ENCODE data around the gene TKTL1.
"Not testable (repeated sequence)": the region's sequence is repeated elsewhere in the genome, so short reads cannot be mapped to it uniquely, and the experiment has no call there.

The TKTL1 gene, protein sequence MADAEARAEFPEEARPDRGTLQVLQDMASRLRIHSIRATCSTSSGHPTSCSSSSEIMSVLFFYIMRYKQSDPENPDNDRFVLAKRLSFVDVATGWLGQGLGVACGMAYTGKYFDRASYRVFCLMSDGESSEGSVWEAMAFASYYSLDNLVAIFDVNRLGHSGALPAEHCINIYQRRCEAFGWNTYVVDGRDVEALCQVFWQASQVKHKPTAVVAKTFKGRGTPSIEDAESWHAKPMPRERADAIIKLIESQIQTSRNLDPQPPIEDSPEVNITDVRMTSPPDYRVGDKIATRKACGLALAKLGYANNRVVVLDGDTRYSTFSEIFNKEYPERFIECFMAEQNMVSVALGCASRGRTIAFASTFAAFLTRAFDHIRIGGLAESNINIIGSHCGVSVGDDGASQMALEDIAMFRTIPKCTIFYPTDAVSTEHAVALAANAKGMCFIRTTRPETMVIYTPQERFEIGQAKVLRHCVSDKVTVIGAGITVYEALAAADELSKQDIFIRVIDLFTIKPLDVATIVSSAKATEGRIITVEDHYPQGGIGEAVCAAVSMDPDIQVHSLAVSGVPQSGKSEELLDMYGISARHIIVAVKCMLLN

DNA sequence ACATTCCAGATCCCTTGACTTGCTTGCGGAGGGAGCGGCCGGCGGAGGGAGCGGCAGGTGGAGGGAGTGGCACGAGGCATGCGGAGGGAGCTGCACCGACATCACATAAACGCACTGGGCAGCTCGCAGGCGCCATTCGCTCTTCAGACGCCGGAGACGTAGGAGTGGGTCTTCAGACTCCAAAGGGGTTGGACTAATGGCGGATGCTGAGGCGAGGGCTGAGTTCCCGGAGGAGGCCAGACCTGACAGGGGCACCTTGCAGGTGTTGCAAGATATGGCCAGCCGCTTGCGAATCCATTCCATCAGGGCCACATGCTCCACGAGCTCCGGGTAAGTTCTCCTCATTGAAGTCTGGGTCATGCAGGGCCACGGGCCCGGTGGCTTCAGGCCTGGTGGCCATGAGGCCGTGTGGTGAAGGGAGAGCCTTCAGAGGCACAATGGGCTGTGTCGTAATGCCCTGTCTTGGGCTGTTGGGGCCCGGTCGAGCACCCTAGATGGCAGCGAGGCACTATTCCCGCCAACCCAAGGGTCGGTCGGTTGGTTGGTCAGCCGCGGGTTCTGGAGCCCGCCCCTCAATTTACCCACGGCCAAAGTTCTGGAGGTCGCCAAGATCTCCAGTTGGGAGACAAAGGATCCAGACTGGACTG lies at the start of gene TKTL1:
Gene TKTL1 (plus strand): TSS at position 132 of the 647 bp plus-strand sequence. CDS start 65 bp downstream, at position 197.
- no peak for DNase-seq

DNA sequence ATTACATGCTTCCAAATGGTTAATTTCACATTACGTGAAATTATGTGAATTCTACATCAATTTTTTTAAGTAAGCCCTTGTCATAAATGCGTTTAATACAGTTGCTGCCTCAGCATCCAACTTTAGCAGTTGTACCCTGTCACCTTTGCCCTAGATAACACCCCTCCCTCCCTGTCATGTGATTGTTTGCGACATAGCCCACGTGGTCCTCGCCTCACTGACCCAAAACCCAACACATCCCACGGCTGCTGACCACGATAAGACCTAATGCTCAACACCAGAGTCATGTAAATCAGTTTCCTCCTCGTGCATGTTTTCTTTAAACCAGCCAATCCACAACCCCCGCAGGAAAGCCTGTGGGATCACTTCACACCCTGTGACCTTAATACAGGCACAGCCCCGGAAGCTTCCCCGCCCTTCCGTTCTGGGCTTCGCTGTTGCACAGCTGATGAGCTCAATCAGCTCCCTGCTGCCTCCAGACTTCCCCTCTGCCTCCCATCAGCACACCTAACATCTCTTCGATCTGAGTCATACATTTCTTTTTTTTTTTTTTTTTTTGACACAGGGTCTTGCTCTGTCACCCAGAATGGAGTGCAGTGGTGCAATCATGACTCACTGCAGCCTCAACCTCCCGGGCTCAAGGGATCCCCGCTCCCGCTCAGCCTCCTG lies 48.1 kb upstream of the TKTL1 start:
- DNase-seq, result not testable (repeated sequence)

DNA sequence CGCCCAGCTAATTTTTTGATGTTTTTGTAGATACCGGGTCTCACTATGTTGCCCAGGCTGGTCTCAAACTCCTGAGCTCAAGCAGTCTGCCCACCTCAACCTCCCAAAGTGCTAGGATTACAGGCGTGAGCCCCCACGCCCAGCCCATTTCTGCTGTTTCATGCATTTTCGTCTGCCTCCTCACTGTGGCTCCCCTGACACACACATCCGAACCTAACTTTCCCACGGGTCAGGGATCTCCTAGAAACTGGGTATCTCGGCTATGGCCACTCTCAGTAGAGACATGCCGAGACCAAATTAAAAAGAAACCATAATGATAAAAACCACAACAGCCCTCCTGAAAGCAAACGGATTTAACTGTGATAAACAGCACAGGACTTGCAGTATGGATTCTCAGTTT lies 47.5 kb upstream of the TKTL1 start:
- not testable (repeated sequence) for DNase-seq

DNA sequence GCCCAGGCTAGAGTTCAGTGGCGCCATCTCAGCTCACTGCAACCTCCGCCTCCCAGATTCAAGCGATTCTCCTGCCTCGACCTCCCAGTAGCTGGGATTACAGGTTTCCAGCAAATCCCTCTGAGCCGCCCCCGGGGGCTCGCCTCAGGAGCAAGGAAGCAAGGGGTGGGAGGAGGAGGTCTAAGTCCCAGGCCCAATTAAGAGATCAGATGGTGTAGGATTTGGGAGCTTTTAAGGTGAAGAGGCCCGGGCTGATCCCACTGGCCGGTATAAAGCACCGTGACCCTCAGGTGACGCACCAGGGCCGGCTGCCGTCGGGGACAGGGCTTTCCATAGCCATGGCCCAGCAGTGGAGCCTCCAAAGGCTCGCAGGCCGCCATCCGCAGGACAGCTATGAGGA lies 38.3 kb upstream of the TKTL1 start, which contains the start of gene OPN1MW3:
Gene OPN1MW3 (plus strand): TSS at position 301 of the 400 bp plus-strand sequence. CDS start 38 bp downstream, at position 339.
- DNase-seq, result not testable (repeated sequence)

DNA sequence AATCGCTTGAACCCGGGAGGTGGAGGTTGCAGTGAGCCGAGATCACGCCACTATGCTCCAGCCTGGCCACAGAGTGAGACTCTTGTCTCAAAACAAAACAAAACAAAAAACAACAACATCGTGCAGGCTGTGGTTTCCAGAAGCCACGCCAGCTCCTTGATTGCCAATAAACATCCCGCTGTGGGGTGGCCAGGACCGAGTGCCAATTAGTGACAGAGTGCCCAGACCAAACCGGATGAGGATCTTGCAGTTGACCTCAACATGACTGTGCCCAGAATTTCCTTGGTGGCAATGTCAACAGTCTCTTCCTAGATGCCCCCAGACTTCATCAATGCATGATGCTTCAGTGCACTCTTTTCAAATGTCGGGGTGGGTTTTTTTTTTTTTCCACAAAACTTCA lies 36.9 kb upstream of the TKTL1 start:
- DNase-seq, result not testable (repeated sequence)

DNA sequence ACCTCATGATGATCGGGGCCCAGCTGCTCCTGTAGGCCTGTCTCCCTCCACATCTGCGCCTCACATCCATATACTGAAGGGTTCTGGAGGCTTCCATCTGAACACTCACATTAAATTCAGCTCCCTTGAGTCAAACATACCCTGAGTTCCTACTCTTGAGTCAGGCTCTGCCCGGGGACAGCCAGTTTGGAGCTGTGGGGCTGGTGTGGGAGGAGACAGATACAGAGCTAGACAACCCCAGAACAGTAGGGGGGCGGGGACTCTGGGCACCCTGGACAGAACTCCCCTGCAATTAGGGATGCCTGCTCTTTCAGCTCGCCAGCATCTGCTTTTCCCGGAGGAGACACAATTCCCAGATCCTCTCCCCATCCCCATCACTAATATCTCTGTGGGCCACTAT lies 32.5 kb upstream of the TKTL1 start:
- DNase-seq, result not testable (repeated sequence)

DNA sequence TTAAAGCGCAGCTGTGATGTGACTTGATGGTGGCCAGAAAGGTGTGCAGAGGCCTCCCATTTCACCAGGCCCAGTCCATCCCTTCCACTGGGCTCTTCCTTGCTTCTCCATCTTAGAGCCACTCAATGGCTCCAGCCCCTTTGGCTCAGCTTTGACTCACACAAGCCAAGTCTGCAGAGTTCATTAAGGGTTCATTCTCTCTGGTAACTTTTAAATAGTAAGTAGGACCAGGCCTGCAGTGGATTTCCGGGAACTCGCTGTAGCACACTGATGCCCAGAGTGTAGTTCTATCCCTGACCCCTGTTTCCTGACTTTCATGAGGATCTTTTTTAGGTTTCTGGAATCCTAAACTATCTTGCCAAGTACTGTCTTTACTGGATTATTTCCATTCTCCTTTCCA lies 26.4 kb upstream of the TKTL1 start:
- not testable (repeated sequence) for DNase-seq

DNA sequence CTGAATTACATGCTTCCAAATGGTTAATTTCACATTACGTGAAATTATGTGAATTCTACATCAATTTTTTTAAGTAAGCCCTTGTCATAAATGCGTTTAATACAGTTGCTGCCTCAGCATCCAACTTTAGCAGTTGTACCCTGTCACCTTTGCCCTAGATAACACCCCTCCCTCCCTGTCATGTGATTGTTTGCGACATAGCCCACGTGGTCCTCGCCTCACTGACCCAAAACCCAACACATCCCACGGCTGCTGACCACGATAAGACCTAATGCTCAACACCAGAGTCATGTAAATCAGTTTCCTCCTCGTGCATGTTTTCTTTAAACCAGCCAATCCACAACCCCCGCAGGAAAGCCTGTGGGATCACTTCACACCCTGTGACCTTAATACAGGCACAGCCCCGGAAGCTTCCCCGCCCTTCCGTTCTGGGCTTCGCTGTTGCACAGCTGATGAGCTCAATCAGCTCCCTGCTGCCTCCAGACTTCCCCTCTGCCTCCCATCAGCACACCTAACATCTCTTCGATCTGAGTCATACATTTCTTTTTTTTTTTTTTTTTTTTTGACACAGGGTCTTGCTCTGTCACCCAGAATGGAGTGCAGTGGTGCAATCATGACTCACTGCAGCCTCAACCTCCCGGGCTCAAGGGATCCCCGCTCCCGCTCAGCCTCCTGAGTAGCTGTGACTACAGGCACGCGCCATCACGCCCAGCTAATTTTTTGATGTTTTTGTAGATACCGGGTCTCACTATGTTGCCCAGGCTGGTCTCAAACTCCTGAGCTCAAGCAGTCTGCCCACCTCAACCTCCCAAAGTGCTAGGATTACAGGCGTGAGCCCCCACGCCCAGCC lies 10.9 kb upstream of the TKTL1 start:
- DNase-seq, result not testable (repeated sequence)

DNA sequence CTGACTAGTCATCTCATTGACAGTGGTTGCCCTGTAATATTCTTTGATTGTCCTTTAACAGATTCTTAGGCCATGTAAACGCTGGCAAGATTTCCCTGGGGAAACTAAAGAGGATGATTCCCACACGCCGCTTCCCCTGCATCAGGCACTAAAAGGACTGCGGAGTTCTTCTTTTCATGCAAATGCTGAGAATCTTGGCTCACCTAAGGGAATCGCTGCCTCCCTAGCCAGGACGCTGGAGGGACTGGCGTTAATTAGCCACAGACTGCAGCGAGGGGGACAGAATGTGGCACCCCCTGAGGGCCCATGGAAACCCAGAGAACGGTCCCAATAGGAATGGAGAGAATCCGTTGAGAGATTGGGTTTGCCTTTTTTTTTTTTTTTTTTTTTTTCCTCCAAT lies 9.2 kb upstream of the TKTL1 start:
- not testable (repeated sequence) for DNase-seq

DNA sequence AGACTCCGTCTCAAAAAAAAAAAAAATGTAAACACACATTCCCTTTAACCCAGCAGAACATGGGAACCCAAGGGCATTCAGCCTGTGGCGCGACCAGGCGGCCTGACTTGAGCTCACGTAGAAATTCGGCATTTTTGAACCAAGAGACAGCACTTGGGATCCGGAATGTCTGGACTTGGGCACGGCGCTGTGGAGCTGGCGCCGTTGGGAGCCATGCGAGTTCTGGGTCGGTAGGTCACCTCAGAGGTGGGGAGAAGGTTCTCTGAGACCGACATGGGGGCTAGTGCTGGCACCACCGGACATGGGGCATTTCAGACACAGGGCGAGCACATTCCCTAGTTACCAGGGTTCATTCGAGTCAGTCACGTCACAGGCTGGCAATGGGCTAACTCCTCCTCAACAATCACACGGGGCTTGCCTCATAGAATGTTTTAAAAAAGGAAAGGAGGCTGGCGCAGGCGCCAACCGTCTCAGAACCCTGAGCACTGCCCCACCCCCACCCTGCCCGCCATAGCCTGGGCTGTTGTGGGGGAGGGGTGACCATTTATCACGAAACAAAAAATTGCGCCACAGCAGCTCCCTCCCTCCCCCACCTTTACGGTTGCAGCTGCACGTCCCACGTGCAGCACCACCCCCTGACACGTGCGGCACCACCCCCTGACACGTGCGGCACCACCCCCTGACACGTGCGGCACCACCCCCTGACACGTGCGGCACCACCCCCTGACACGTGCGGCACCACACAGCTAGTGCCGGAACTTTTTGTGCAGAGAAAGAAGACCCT lies 612 bp upstream of the TKTL1 start, which contains the start of gene TEX28:
Gene TEX28 (minus strand): TSS at position 334 of the 784 bp plus-strand sequence. CDS start 3,007 bp downstream, outside the sequence.
- DNase-seq, result no peak

DNA sequence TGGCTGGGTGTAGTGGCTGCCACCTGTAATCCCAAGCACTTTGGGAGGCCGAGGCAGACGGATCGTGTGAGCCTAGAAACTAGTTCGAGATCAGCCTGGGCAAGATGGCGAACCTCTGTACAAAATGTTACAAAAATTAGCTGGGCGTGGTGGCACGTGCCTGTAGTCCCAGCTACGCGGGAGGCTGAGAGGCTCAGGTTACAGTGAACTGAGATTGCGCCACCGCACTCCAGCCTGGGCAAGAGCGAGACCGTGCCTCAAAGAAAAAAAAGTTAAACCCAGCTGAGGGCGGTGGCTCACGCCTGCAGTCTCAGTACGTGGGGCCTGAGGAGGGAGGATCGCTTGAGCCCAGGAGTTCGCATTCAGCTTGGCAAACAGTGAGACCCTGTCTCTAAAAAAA lies 1.1 kb downstream of the TKTL1 start:
- DNase-seq, result no peak

DNA sequence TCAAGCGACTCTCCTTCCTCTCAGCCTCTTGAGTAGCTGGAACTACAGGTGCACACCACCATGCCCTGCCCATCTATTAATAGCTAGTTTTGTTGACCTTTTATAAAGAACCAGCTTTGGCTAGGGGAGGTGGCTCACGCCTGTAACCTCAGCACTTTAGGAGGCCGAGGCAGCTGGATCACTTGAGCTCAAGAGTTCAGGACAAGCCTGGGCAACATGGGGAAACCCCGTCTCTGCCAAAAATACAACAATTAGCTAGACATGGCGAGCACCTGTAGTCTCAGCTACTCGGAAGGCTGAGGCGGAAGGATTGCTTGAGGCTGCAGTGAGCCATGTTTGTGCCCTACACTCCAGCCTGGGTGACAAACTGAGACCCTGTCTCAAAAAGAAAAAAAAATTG lies 2.7 kb downstream of the TKTL1 start:
- DNase-seq, result no peak

DNA sequence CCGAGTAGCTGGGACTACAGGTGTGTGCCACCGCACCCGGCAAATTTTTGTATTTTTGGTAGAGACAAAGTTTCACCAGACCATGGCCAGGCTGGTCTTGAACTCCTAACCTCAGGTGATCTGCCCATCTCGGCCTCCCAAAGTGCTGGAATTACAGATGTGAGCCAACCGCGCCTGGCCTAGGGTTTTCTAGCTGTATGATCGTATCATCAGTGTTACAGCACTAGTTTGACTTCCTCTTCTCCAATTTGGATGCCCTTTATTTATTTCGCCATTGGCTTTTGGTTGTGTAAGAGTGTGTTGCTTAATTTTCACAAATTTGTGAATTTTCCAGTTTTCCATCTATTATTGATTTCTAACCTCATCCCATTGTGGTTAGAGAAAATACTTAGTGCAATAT lies 5.2 kb downstream of the TKTL1 start:
- no peak for DNase-seq

DNA sequence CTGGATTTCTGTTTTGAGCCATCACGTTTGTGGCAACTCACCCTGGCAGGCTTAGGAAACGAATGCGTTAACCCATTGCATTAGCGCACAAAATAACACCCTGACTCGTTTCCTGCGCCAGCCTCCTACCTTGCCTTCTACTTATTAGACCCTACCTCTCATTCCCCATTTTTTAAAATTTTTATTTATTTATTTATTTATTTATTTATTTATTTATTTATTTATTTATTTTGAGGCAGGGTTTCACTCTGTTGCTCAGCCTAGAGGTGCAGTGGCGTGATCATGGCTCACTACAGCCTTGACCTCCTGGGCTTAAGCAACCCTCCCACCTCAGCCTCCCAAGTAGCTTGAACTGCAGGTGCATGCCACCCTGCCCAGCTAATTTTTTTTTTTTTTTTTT lies 7.4 kb downstream of the TKTL1 start:
- DNase-seq, result not testable (repeated sequence)

DNA sequence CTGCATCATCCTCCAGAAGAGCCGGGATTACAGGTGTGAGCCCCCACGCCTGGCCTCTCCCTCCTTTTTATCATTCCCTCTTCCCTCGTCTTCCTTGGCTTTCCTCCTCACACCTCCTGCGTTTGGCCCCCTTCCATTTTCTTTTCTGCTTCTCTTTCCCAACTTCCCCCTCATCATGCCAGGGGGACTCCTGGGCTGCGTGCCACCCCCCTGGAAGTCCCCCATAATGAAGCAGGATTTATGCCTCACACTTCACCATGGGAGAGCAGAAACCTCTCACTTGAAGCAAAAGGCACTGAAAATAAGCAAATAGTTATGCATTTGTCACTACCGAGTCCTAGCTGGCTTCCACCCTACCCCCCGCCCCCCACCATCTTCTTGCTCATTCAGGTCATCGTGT lies 7.9 kb downstream of the TKTL1 start:
- DNase-seq, result no peak

DNA sequence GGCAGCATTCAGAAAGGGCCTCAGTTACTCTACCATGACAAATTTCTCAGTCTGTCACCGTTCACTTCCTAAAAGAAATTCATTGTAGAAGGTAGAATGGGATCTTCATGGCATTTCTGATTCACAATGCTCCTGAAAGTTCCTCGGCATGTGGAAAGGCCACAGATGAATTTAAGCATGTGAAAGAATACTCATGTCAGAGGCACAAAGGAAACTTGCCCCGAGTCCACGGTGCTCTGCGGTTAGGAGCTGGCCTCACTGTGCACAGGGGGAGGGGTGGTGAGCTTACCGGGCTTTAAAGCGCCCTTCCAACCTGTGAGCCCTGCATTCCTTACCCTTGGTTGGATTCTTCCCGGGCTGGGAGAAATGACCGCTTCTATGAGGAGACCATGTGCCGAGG lies 9.3 kb downstream of the TKTL1 start:
- DNase-seq, result no peak

DNA sequence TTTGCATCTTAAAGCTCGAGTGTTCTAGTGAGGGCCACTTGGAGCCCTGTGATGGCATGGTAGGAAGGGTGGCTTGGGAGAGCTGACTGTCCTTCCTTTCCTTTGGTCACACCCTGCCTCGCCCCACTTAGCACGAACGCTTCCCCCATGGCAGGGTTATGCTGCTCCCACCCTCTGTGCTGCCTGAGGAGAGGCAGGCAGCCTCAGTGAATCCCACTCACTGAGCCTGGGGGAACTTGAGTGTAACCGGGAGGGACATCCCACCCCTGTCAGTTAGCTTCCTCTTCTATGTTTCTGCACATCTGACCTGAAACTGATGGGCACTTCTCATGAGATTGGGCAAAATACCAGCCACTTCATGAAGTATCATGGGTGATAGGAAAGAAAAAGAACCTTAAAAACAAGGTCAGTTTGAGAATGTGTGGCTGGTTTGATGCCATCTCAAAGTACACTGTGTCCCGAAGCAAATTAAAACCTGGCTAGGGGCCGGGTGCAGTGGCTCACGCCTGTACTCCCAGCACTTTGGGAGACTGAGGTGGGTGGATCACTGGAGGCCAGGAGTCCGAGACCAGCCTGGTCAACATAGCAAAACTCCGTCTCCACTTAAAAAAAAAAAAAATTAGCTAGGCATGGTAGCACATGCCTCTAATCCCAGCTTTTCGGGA lies 10.1 kb downstream of the TKTL1 start:
- no peak for DNase-seq

DNA sequence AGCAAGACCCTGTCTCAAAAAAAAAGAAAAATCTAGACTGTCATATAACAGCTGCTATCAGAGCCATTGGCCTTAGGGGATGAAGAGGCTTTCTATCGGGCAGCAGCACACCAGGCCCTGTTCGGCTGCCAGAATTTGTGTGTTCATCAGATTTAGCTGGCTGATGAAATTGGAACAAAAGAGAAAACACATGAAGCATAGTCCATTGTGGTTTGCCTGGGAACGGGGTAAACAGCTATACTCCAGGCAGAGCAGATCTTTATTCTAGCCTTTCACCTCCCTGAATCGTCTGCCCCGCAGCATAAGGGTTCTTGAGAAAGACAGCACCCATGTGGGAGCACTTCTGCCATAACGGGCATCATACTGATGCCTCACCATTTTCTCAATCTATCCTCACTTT lies 11.6 kb downstream of the TKTL1 start:
- DNase-seq, result no peak

DNA sequence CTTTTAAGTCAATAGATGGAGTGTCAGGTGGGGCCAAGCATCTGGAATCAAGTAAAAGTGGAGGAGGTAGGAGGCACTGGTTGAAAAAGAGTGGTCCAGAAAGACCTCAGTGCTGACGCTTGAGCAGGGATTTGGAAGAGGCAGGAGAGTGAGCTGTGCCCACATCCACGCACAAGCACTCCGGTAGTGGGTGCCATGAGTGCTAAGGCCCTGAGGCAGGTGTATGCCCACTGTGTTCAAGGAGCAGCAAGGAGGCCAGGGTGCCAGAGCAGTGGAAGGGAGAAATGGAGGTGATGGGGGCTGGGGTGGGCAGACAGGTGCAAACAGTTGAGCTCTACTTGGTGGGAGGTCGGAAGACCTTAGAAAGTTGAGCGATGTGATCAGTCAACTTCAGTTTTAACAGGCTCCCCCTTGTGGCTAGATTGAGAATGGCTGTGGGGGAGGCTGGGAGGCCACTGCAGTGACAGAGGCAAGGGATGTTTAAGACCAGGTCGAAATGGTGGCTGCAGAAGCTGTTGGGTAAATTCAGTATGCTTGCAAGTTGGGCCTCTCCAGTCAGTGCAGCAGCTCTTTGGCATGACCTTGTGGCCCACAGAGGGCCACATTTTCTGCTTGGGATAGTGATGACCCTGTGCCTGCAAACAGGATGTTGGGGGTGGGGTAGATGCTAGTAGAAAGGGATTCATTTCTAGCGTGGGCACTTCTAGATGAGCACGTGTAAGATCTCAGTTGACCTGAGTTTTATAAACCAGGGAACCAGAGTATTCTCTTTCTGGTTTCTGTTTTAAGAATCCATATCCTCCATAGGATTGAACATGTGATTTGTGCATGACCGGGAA lies 12.7 kb downstream of the TKTL1 start:
- DNase-seq, result peak in 1 of 2 donors; percentile 1
